Endothelial cell of umbilical vein (primary cell): ENCODE measurements around the gene HEMGN. TPM values are rescaled to one million over a fixed set of nuclear protein-coding genes. Genes with fewer than 3 reads are reported as not detected.

Experiments used
- BruUV-seq: library from RNA; stranded (reverse); fragments of 400-500 nt; replicated peaks from 2 replicates; lab custom pipeline; 2021; lab: Mats Ljungman, UMichigan
- CTCF ChIA-PET: fragments of 300-600, 350-600 bp; sonication (Branson Sonifier 250); formaldehyde crosslinking; loops from one replicate; lab custom pipeline; 2021; ENCODE audit warnings: antibody characterized with exemption, inconsistent platforms; lab: Charles Lee
- POLR2A ChIA-PET: fragments of 300-600, 350-600 bp; sonication (Branson Sonifier 250); formaldehyde crosslinking; loops from one replicate; lab custom pipeline; 2021; ENCODE audit warnings: antibody characterized with exemption, inconsistent platforms; lab: Charles Lee
- DNase-seq: peaks from one replicate; pipeline ENCODE4 v3.0.0-alpha.2; 2011; ENCODE audit warnings: low read depth, low spot score
- FAIRE-seq: peaks from 2 replicates; lab custom pipeline; 2011; peaks lifted over from hg19 to GRCh38; lab: Jason Lieb, UNC
- H2AFZ ChIP-seq: 2 replicates; pipeline ENCODE4 v1.6.0; 2012; ENCODE audit warnings: low read depth, low read length, control low read depth, inconsistent platforms
- H3K27ac ChIP-seq: 2 replicates; pipeline ENCODE4 v1.5.1; 2011; ENCODE audit warnings: low read depth, mild to moderate bottlenecking, control low read depth, low read length, moderate library complexity; ENCODE audit not compliant: insufficient read depth
- H3K27me3 ChIP-seq, 2 experiments: 2 replicates each; pipeline versions ENCODE4 v1.6.0 to v1.6.1; 2011; ENCODE audit warnings: low read length in 2 of 2, mixed read lengths in 1 of 2; ENCODE audit not compliant: control insufficient read depth in 2 of 2, insufficient read depth in 2 of 2
- H3K36me3 ChIP-seq, 2 experiments: 2 replicates in 1 of 2; 3 replicates in 1 of 2; pipeline ENCODE4 v1.5.1; 2011; ENCODE audit warnings: low read length in 2 of 2, mild to moderate bottlenecking in 1 of 2, moderate library complexity in 1 of 2; ENCODE audit not compliant: control insufficient read depth in 2 of 2, insufficient read depth in 2 of 2; ENCODE audit errors: extremely low read depth in 1 of 2
- H3K4me1 ChIP-seq: 3 replicates; pipeline ENCODE4 v1.5.1; 2011; ENCODE audit warnings: mild to moderate bottlenecking, low read length; ENCODE audit not compliant: control insufficient read depth, insufficient read depth; ENCODE audit errors: extremely low read depth
- H3K4me2 ChIP-seq: 2 replicates; pipeline ENCODE4 v1.6.1; 2011; ENCODE audit warnings: low read length, control low read depth, mixed read lengths; ENCODE audit not compliant: insufficient read depth
- H3K4me3 ChIP-seq, 3 experiments: fragments of 200-600 bp in 1 of 3; sonication (generic), shearing (Covaris generic) in 1 of 3; replicated peaks in 1 of 3; 2 replicates each; pipeline ENCODE4 v1.5.1; 2011 to 2016; ENCODE audit warnings: control low read depth in 3 of 3, low read length in 3 of 3, mild to moderate bottlenecking in 2 of 3, inconsistent platforms in 1 of 3, low read depth in 1 of 3, moderate library complexity in 1 of 3; ENCODE audit not compliant: insufficient read depth in 1 of 3
- H3K79me2 ChIP-seq: 2 replicates; pipeline ENCODE4 v1.6.0; 2012; ENCODE audit warnings: low read length, inconsistent platforms; ENCODE audit not compliant: control insufficient read depth, insufficient read depth
- H3K9ac ChIP-seq: replicated peaks from 2 replicates; pipeline ENCODE3; 2011; ENCODE audit warnings: low read length, control low read depth; ENCODE audit not compliant: insufficient read depth; ENCODE audit errors: extremely low read depth
- H3K9me1 ChIP-seq: replicated peaks from 3 replicates; pipeline ENCODE4 v1.6.0; 2011; ENCODE audit warnings: mild to moderate bottlenecking, low read length; ENCODE audit not compliant: control insufficient read depth, insufficient read depth; ENCODE audit errors: extremely low read depth
- H3K9me3 ChIP-seq: replicated peaks from 2 replicates; pipeline ENCODE4 v1.5.1; 2012; ENCODE audit warnings: low read length, inconsistent platforms; ENCODE audit not compliant: control insufficient read depth, insufficient read depth
- H4K20me1 ChIP-seq: replicated peaks from 2 replicates; pipeline ENCODE3; 2011; ENCODE audit warnings: mild to moderate bottlenecking, low read length; ENCODE audit not compliant: control insufficient read depth, insufficient read depth; ENCODE audit errors: extremely low read depth
- EZH2 ChIP-seq: IDR thresholded peaks from 2 replicates; pipeline ENCODE4 v1.6.1; 2012; ENCODE audit warnings: borderline replicate concordance, low read depth, mild to moderate bottlenecking, moderate library complexity, low read length, inconsistent platforms; ENCODE audit not compliant: severe bottlenecking
- FOS ChIP-seq: IDR thresholded peaks from 2 replicates; pipeline ENCODE4 v1.6.1; 2011; ENCODE audit warnings: mild to moderate bottlenecking, low read length, moderate library complexity, borderline replicate concordance; ENCODE audit not compliant: insufficient read depth
- GATA2 ChIP-seq: IDR thresholded peaks from 2 replicates; pipeline ENCODE4 v1.7.0; 2011; ENCODE audit warnings: low read depth, mild to moderate bottlenecking, moderate library complexity, mixed read lengths, low read length; ENCODE audit not compliant: insufficient read length, insufficient read depth
- JUN ChIP-seq: IDR thresholded peaks from 2 replicates; pipeline ENCODE4 v1.6.1; 2011; ENCODE audit warnings: borderline replicate concordance, low read depth; ENCODE audit not compliant: insufficient read length, insufficient read depth
- MAX ChIP-seq: IDR thresholded peaks from 2 replicates; pipeline ENCODE4 v1.6.1; 2011; ENCODE audit not compliant: insufficient read depth, insufficient read length
- MYC ChIP-seq: IDR thresholded peaks from one replicate; pipeline ENCODE4 v1.6.1; 2011; ENCODE audit warnings: mild to moderate bottlenecking, low read depth, low read length
- POLR2A ChIP-seq: IDR thresholded peaks from 2 replicates; pipeline ENCODE4 v1.6.1; 2012; ENCODE audit warnings: low read depth, mild to moderate bottlenecking, control low read depth, low read length
- POLR2AphosphoS5 ChIP-seq: IDR thresholded peaks from 2 replicates; pipeline ENCODE4 v1.6.1; 2012; ENCODE audit warnings: low read depth, mild to moderate bottlenecking, control low read depth, low read length, moderate library complexity; ENCODE audit not compliant: insufficient read depth
- dilution Hi-C: fragments of 300-500 bp; cut with MboI; formaldehyde crosslinking; loops from one replicate; pipeline ENCODE4 v1.15.0; 2019; ENCODE audit warnings: low sequenced_read_pairs; ENCODE audit not compliant: extremely low pct_ligation_motif_present
- intact Hi-C: fragments of 100-400 bp; cut with micrococcal nuclease; formaldehyde crosslinking; loops from one replicate; pipeline ENCODE4 v1.10.0; 2022
- polyA plus RNA-seq, 4 experiments: library from polyadenylated mRNA; depleted of rRNA in 3 of 4; stranded (reverse) in 3 of 4; unstranded in 1 of 4; fragments of >200 nt; gene quantifications; 2 replicates each; pipeline versions ENCODE4 v1.2.1 to v1.2.3, GENCODE V29; 2011 to 2012; ENCODE audit warnings: missing spikeins in 1 of 4
- total RNA-seq: library from RNA; stranded (reverse); gene quantifications from 2 replicates; pipeline ENCODE4 v1.2.3, GENCODE V29; 2021
- TF ChIP-seq, protein P1 (sequence below), 2 donors: IDR thresholded peaks; 1 replicate in 1 of 2; 2 replicates in 1 of 2; pipeline ENCODE4 v1.5.1; 2011; ENCODE audit warnings: low read length in 2 of 2, mild to moderate bottlenecking in 2 of 2, moderate library complexity in 2 of 2, control low read depth in 1 of 2, inconsistent platforms in 1 of 2, low read depth in 1 of 2; ENCODE audit not compliant: insufficient read depth in 1 of 2; ENCODE audit errors: extremely low read depth in 1 of 2

Gene HEMGN
- total and polyA plus RNA-seq, 2 donors (not counting 3 experiments of a cell fraction or from before 2014, with no cell fraction given): not detected

GRCh38 chr9:97908705-97909104, 29.3 kb downstream of the HEMGN start:
- Histone ChIP-seq H3K4me1 (peaks cover 7% of the 10 kb centered on the region), H3K4me3 (no peak overlapping the region), H3K9me3 (no peaks in the 10 kb centered on the region), H3K27me3 (no peaks in the 10 kb centered on the region), H3K36me3 (peaks cover 4 to 6% of the 10 kb centered on the region in 2 experiments), H3K4me2 (no peak overlapping the region), H3K9ac (no peak overlapping the region), H3K79me2 (no peaks in the 10 kb centered on the region), H2AFZ (no peak overlapping the region), H3K9me1 (no peaks in the 10 kb centered on the region), H4K20me1 (no peaks in the 10 kb centered on the region), H3K27ac (no peak overlapping the region)
- dilution Hi-C loops (no loop called here), intact Hi-C loops (no loop called here)
- BruUV-seq: no TSS peak
- TF ChIP-seq GATA2: no peak
- TF ChIP-seq EZH2: no peak
- no peak for TF ChIP-seq POLR2A
- TF ChIP-seq MAX: no peak
- no peak for TF ChIP-seq POLR2AphosphoS5
- TF ChIP-seq JUN: no peak
- TF ChIP-seq, protein P1, sequence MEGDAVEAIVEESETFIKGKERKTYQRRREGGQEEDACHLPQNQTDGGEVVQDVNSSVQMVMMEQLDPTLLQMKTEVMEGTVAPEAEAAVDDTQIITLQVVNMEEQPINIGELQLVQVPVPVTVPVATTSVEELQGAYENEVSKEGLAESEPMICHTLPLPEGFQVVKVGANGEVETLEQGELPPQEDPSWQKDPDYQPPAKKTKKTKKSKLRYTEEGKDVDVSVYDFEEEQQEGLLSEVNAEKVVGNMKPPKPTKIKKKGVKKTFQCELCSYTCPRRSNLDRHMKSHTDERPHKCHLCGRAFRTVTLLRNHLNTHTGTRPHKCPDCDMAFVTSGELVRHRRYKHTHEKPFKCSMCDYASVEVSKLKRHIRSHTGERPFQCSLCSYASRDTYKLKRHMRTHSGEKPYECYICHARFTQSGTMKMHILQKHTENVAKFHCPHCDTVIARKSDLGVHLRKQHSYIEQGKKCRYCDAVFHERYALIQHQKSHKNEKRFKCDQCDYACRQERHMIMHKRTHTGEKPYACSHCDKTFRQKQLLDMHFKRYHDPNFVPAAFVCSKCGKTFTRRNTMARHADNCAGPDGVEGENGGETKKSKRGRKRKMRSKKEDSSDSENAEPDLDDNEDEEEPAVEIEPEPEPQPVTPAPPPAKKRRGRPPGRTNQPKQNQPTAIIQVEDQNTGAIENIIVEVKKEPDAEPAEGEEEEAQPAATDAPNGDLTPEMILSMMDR (IDR thresholded peaks at IDR 0.05; ENCODE audit: extremely low read depth in 1 of 2, insufficient read depth in 1 of 2, low read depth in 1 of 2, low read length in 2 of 2): no peak
- no peak for TF ChIP-seq FOS
- TF ChIP-seq MYC: no peak
- FAIRE-seq: no peak
- CTCF ChIA-PET: interaction anchor here (1.0 kb wide), 1 partner anchor 18 kb away, joined by 4 read pairs; no protein-coding TSS in a partner anchor
- POLR2A ChIA-PET: no interaction called here
- DNase-seq: no peak
